Adrenal gland (tissue), 12 donors: Measurements from ENCODE around the gene C3orf20. TPM values are rescaled to one million over a fixed set of nuclear protein-coding genes. Genes with fewer than 3 reads are reported as not detected.
A peak's percentile ranks its signal among the peaks of the same experiment; 100 is the strongest.

Experiments
- DNase-seq, 7 donors: peaks; one replicate each; pipeline ENCODE4 v3.0.0-alpha.2; 2019 to 2020
- H3K27ac ChIP-seq, 5 donors: fragments of 200-600 bp; sonication (generic) in 4 of 5; 1 replicate in 3 of 5; 2 replicates in 2 of 5; pipeline versions ENCODE4 v1.5.1 to v1.8.0; 2016 to 2020; ENCODE audit warnings: mild to moderate bottlenecking in 1 of 5
- H3K27me3 ChIP-seq: fragments of 200-600 bp; 2 replicates; pipeline ENCODE4 v1.8.0; 2021
- H3K36me3 ChIP-seq, 2 donors: fragments of 200-600 bp; replicated peaks in 1 of 2; 1 replicate in 1 of 2; 2 replicates in 1 of 2; pipeline versions ENCODE4 v1.5.1 to v1.8.0; 2018 to 2022
- H3K4me1 ChIP-seq, 2 donors: fragments of 200-600 bp; replicated peaks in 1 of 2; 1 replicate in 1 of 2; 2 replicates in 1 of 2; pipeline versions ENCODE4 v1.5.1 to v1.8.0; 2018 to 2021
- H3K4me3 ChIP-seq, 4 donors: fragments of 200-600 bp; sonication (generic) in 3 of 4; one replicate each; pipeline ENCODE4 v1.5.1; 2016 to 2018
- H3K9me3 ChIP-seq, 3 donors: fragments of 200-600 bp; sonication (generic) in 1 of 3; replicated peaks in 1 of 3; 1 replicate in 2 of 3; 2 replicates in 1 of 3; pipeline versions ENCODE4 v1.5.1 to v1.8.0; 2016 to 2021
- POLR2A ChIP-seq, 2 donors: fragments of 450-650 bp; IDR thresholded peaks; one replicate each; pipeline ENCODE4 v1.6.1; 2017; ENCODE audit warnings: antibody characterized with exemption in 2 of 2, mild to moderate bottlenecking in 2 of 2, moderate library complexity in 1 of 2
- WGBS, 4 donors: extraction: QIAGEN DNeasy Blood & Tissue Kit in 2 of 4; methylation state at CpG; one replicate each; pipeline versions ENCODE4 v1.1.5 to v1.1.7; 2013 to 2017; 5-methylcytosine and 5-hydroxymethylcytosine counted together
- intact Hi-C, 2 donors: fragments of 100-400 bp; cut with DNase I; formaldehyde crosslinking; loops; one replicate each; pipeline versions ENCODE4 v1.14.1 to v1.15.0; 2022 to 2023
- polyA plus RNA-seq, 3 donors: library from polyadenylated mRNA; stranded (reverse); fragments of 200-250 nt in 2 of 3; fragments of 350-450 nt in 1 of 3; fragmentation: Illumina TruSeq in 1 of 3; extraction: RNeasy Lipid Tissue Mini Kit (QIAGEN cat#74804) in 1 of 3; gene quantifications; one replicate each; pipeline ENCODE4 v1.2.3, GENCODE V29; 2013 to 2014
- total RNA-seq, 9 donors: library from RNA; depleted of rRNA in 4 of 9; stranded (reverse); fragments of >200 nt in 4 of 9; fragments of 120-200 nt in 1 of 9; fragmentation: NEBNext Ultra II Directional in 1 of 9; extraction: Animal tissue kit (Norgen Biotek cat#: 25700) in 1 of 9; gene quantifications; one replicate each; pipeline versions ENCODE4 v1.1.0 to v1.2.4, GENCODE V29; 2013 to 2023
- TF ChIP-seq, protein P1 (sequence below), 6 experiments: fragments of 450-650 bp in 4 of 6; fragments of 200-600 bp in 2 of 6; sonication (generic) in 1 of 6; IDR thresholded peaks; 1 replicate in 5 of 6; 2 replicates in 1 of 6; pipeline versions ENCODE4 v1.5.1 to v1.8.0; 2016 to 2021; ENCODE audit warnings: antibody characterized with exemption in 6 of 6, mild to moderate bottlenecking in 2 of 6, moderate library complexity in 1 of 6
- donor health status: healthy with polysubstance abuse.
- donor health status: Bipolar disorder and iron deficiency.
- donor health status: DM: yes; HTN: yes; CAD: no.
- donor health status: DM: no; HTN: no; CAD: no.
- donor health status: DM: no; HTN: no; CAD: no.
- donor health status: DM: yes; HTN: yes; CAD: no.

C3orf20 gene
- total and polyA plus RNA-seq, 12 donors = 0.07 to 0.39 TPM; not detected in 10

DNA sequence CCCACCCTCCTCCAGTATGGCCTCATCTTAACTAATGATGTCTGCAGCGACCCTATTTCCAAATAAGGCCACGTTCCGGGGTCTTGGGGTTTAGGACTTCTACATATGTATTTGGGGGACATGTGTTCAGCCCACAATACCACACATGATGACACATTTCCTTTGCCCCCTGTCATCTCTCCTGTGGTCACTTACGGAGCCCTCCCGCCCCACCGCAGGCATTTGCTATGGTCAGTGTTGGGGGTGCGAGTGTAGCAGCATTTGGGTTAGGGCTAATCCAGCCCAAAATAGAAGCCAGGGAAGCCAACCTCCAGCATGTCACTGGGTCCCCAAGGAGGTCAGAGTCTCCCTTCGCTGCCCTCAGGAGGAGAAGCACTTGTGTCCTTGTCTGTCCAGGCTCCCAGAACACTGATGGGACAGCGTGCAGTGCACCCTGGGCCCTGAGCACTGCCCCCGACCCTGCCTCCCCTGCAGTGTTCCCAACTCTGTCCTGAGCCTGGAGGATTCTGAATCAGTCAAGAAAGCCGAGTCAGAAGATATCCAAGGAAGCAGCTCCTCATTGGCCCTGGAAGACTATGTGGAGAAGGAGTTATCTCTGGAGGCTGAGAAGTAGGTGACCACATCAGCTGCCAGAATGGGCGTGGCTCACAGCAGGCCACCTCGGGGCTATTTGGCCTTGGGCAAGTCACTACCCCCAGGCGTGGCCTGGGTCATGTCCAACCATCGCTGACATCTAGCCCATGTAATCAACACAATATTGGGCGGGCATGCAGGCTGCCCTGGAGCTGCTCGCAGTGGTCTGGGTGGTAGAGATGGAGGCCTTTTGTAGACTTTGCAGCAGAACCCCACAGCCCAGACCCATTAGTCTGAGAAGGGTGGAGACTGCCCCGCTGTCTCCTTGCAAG, 96.9 kb downstream of the C3orf20 start:
- no peaks in the 10 kb centered on the region for H3K36me3 ChIP-seq
- H3K9me3 ChIP-seq = no peaks in the 10 kb centered on the region
- intact Hi-C loops = no loop called here
- TF ChIP-seq POLR2A (IDR thresholded peaks at IDR 0.05) = no peak
- TF ChIP-seq, protein P1, sequence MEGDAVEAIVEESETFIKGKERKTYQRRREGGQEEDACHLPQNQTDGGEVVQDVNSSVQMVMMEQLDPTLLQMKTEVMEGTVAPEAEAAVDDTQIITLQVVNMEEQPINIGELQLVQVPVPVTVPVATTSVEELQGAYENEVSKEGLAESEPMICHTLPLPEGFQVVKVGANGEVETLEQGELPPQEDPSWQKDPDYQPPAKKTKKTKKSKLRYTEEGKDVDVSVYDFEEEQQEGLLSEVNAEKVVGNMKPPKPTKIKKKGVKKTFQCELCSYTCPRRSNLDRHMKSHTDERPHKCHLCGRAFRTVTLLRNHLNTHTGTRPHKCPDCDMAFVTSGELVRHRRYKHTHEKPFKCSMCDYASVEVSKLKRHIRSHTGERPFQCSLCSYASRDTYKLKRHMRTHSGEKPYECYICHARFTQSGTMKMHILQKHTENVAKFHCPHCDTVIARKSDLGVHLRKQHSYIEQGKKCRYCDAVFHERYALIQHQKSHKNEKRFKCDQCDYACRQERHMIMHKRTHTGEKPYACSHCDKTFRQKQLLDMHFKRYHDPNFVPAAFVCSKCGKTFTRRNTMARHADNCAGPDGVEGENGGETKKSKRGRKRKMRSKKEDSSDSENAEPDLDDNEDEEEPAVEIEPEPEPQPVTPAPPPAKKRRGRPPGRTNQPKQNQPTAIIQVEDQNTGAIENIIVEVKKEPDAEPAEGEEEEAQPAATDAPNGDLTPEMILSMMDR (IDR thresholded peaks at IDR 0.05) = no peak
- no peaks in the 10 kb centered on the region for H3K27me3 ChIP-seq
- no peaks in the 10 kb centered on the region for H3K4me1 ChIP-seq
- WGBS, 4 donors = 84 to 89% (median 86%) methylated on average over 14 to 18 of the region's 18 CpGs
- H3K4me3 ChIP-seq = no peak overlapping the region
- no peak overlapping the region for H3K27ac ChIP-seq
- DNase-seq = peak in 3 of 7 donors; percentile 4 to 40 (median 5)

DNA sequence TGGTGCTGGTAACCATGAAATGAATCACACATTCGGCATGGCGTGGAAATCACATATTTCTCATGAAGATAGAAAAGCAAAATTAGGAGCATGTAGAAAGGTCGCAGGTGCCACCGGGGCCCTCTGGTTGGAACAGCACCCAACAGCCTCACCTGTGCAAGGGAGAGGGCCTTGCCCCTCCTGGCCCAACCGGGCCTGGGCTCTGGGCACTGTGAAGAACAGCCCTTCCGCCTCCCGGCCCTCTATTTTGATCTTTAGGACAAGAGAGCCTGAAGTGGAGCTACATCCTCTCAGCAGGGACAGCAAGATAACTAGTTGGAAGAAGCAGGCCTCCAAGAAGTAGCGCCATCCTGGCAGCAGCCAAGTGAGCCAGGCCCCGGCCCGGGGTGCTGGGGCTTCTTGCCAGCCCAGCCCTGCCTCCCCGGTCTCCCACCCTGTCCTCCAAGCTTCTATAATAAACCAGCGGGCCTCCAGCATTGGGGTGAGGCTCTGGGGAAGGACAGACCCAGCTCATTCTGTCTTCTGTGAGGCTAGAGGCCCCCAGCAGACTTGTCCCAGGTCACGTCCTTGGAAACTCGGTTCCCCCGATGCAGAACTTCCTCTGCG, 97.7 kb downstream of the C3orf20 start:
- 81 to 89% (median 85%) methylated on average over 14 to 16 of the region's 16 CpGs for WGBS, 4 donors
- intact Hi-C loops = no loop called here
- Histone ChIP-seq H3K4me3 (no peak overlapping the region), H3K27me3 (no peaks in the 10 kb centered on the region), H3K9me3 (no peaks in the 10 kb centered on the region), H3K27ac (no peak overlapping the region), H3K4me1 (no peaks in the 10 kb centered on the region), H3K36me3 (no peaks in the 10 kb centered on the region)
- DNase-seq = peak in 3 of 7 donors; percentile 1 to 40 (median 3)
- no peak for TF ChIP-seq POLR2A (IDR thresholded peaks at IDR 0.05)
- TF ChIP-seq, protein P1 (IDR thresholded peaks at IDR 0.05) = no peak

DNA sequence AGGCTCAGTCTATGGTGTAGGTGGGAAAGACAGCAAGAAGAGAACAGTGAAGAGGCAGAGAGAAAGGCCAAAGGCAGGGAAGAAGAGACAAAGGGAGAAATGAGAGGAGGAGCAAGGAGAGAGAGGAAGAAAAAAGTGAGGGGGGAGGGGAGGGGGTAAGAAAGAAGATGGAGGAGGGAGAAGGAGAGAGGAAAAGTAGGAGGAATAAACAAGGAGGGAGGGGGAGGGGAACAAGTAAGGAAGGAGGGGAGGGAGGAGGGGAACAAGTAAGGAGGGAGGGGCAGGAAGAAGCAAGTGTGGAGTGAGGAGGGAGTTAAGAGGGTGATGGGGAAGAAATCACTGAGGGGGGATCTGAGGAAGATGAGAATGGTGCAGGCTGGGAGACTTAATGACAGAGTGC, 98.3 kb downstream of the C3orf20 start:
- no peaks in the 10 kb centered on the region for H3K9me3 ChIP-seq
- H3K27ac ChIP-seq = no peak overlapping the region
- intact Hi-C loops = no loop called here
- no peak for DNase-seq
- no peaks in the 10 kb centered on the region for H3K36me3 ChIP-seq
- H3K27me3 ChIP-seq = no peaks in the 10 kb centered on the region
- no peaks in the 10 kb centered on the region for H3K4me1 ChIP-seq
- TF ChIP-seq, protein P1 (IDR thresholded peaks at IDR 0.05) = no peak
- TF ChIP-seq POLR2A (IDR thresholded peaks at IDR 0.05) = no peak
- no peak overlapping the region for H3K4me3 ChIP-seq

DNA sequence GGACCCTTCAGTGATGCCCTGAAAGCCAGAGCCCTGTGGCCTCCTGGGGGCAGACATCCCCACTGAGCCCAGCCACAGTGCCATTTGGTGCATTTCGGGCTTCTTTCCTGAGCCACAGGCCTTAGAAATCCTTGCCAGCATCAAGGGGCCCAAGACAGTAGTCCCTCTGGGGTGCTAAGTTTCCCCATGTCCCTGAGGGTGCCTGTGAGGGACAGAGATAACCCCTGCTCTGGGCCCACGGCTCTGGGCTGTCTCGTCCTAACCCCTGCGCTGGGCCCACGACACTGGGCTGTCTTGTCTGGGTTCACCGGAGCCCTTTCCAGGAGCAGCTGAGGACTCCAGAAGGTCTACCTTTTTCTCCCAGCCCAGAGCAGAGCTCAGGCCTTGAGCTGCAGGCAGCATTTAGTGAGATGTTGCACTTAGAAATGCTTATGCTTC, 98.8 kb downstream of the C3orf20 start:
- Histone ChIP-seq H3K27me3 (no peaks in the 10 kb centered on the region), H3K4me3 (no peak overlapping the region), H3K36me3 (no peaks in the 10 kb centered on the region), H3K27ac (no peak overlapping the region), H3K9me3 (no peaks in the 10 kb centered on the region), H3K4me1 (no peaks in the 10 kb centered on the region)
- peak in 3 of 7 donors; percentile 5 to 6 (median 5) for DNase-seq
- 80 to 100% (median 85%) methylated on average over 3 to 6 of the region's 6 CpGs for WGBS, 4 donors
- TF ChIP-seq, protein P1 (IDR thresholded peaks at IDR 0.05) = no peak
- no peak for TF ChIP-seq POLR2A (IDR thresholded peaks at IDR 0.05)
- intact Hi-C loops = no loop called here
